ENCODE results near the gene PRRC2C.
"Not testable (repeated sequence)": the region's sequence is repeated elsewhere in the genome, so short reads cannot be mapped to it uniquely, and the experiment has no call there.

Gene PRRC2C

DNA sequence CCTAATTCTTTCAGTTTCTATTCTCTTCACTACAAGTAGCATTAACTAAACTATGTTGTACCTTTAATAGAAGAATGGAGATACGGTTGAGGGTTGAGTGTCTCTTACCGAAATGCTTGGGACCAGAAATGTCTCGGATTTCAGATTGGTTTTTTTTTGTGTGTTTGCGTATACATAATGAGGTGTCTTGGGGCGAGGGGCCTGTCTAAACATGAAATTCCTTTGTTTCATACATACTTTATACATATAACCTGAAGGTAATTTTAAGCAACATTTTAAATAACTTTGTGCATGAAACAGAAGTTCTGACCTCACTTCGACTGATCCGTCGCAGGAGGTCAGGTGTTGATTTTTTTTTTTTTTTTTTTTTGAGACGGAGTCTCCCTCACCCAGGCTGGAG lies 100.4 kb downstream of the PRRC2C start:
- DNase-seq (ENCODE audit: low spot score): no peak

GRCh38 chr1:171588230-171588629 lies 102.9 kb downstream of the PRRC2C start:
- DNase-seq (ENCODE audit: low spot score): peak; percentile 31

GRCh38 chr1:171590022-171590421 lies 104.7 kb downstream of the PRRC2C start:
- no peak for DNase-seq (ENCODE audit: low spot score)

- DNase-seq (ENCODE audit: low spot score): no peak
Observed at GRCh38 chr1:171595324-171595723, 110.0 kb downstream of the PRRC2C start.

- DNase-seq (ENCODE audit: low spot score): no peak
Observed at GRCh38 chr1:171596119-171596518, 110.8 kb downstream of the PRRC2C start.

- no peak for DNase-seq (ENCODE audit: low spot score)
Observed at GRCh38 chr1:171596705-171597104, 111.4 kb downstream of the PRRC2C start.

- no peak for DNase-seq (ENCODE audit: low spot score)
Observed at GRCh38 chr1:171597203-171597602, 111.9 kb downstream of the PRRC2C start.

GRCh38 chr1:171600310-171600709 lies 115.0 kb downstream of the PRRC2C start:
- DNase-seq (ENCODE audit: low spot score): not testable (repeated sequence)

DNA sequence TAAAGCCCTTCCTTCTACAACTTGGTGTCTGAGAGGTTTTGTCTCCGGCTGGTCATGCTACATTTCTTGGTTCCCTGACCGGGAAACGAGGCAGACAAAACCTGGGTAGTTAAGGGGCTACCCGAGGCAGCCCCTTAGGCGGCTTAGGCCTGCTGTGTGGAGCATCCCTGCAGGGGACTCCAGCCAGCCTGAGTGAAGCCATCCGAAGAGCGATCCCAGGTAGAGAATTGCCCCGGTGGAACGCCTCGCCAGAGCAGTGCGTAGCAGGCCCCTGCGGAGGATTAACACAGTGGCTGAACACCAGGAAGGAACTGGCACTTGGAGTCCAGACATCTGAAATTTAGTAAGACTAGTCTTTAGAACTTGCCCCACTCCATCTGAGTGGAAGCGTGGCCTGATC lies 115.5 kb downstream of the PRRC2C start:
- no peak for DNase-seq (ENCODE audit: low spot score)

DNA sequence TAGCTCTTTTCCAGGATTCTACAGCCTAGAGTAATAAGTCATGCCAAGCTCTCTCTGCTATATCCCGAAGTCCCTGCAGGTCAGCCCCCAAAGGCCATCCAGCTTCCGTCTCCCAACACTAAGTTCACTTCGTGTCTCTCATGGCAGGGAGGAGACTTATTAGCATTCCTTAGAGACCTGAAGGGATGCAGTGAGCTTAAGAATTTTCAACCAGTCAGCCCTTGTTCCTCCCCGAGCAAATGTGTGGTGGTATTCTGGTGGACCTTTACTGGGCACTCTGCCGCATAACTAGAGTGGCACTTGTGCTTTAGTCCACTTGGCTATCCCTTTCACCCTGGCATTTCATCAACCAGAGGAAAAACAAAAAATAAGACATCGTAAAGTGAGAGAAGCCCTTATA lies 117.7 kb downstream of the PRRC2C start:
- DNase-seq (ENCODE audit: low spot score): not testable (repeated sequence)

GRCh38 chr1:171606402-171606941 lies 121.1 kb downstream of the PRRC2C start:
- DNase-seq (ENCODE audit: low spot score): peak; percentile 54

GRCh38 chr1:171610385-171610784 lies 125.1 kb downstream of the PRRC2C start:
- no peak for DNase-seq (ENCODE audit: low spot score)

GRCh38 chr1:171611306-171611705 lies 126.0 kb downstream of the PRRC2C start:
- DNase-seq (ENCODE audit: low spot score): no peak

- DNase-seq (ENCODE audit: low spot score): no peak
Observed at GRCh38 chr1:171613282-171613681, 128.0 kb downstream of the PRRC2C start.

DNA sequence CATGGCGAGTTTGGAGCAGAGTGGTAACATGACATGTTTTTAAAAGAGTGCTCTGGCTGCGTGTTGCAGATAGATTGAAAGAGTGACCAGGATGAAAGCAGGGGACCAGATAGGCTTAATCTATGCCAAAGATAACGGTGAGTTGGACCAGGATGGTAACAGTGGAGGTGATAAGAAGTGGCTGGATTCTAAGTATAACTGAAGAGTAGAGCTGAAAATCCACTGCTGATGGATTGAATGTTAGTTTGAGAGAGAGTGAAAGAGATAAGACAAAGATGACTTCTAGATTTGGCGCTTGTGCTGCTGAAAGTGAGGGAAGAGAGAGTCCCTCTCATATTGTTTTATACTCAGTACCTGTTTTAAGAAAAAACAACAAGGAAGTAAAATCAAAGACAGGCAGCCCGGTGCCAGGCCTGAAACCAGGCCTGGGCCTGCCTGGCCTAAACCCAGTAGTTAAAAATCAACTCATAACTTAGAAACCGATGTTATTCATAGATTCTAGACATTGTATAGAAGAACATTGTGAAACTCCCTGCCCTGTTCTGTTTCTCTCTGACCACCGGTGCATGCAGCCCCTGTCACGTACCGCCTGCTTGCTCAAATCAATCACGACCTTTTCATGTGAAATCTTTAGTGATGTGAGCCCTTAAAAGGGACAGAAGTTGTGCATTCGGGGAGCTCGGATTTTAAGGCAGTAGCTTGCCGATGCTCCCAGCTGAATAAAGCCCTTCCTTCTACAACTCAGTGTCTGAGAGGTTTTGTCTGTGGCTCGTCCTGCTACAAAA lies 130.0 kb downstream of the PRRC2C start:
- not testable (repeated sequence) for DNase-seq (ENCODE audit: low spot score)

GRCh38 chr1:171616586-171616985 lies 131.3 kb downstream of the PRRC2C start:
- no peak for DNase-seq (ENCODE audit: low spot score)

GRCh38 chr1:171622152-171622462 lies 136.8 kb downstream of the PRRC2C start, which contains the start of gene MYOCOS:
Gene MYOCOS (plus strand): TSS chr1:171622243. CDS start chr1:171623884, 1,641 bp downstream.
- DNase-seq (ENCODE audit: low spot score): no peak

GRCh38 chr1:171623651-171624331 lies 138.5 kb downstream of the PRRC2C start:
- DNase-seq (ENCODE audit: low spot score): no peak

GRCh38 chr1:171625225-171625624 lies 139.9 kb downstream of the PRRC2C start:
- DNase-seq (ENCODE audit: low spot score): no peak

- DNase-seq (ENCODE audit: low spot score): no peak
Observed at GRCh38 chr1:171627020-171627419, 141.7 kb downstream of the PRRC2C start.

GRCh38 chr1:171628225-171628624 lies 142.9 kb downstream of the PRRC2C start:
- DNase-seq (ENCODE audit: low spot score): no peak

GRCh38 chr1:171635661-171636060 lies 150.3 kb downstream of the PRRC2C start:
- DNase-seq (ENCODE audit: low spot score): no peak

GRCh38 chr1:171636141-171636540 lies 150.8 kb downstream of the PRRC2C start:
- no peak for DNase-seq (ENCODE audit: low spot score)
